Astrocyte of the cerebellum (primary cell): ENCODE data around the gene LRIG1.

Experiments used
- DNase-seq: peaks from one replicate; pipeline ENCODE4 v3.0.0-alpha.2; 2011; ENCODE audit warnings: low read depth
- H3K4me3 ChIP-seq: 2 replicates; pipeline ENCODE4 v1.5.1; 2011; ENCODE audit warnings: mild to moderate bottlenecking, low read depth, low read length, moderate library complexity
- in situ Hi-C: cut with HindIII; loops from 2 replicates; pipeline ENCODE4 v1.10.0; 2017; ENCODE audit warnings: low sequenced_read_pairs
- TF ChIP-seq, protein P1 (sequence below): IDR thresholded peaks from 2 replicates; pipeline ENCODE4 v1.5.1; 2012; ENCODE audit warnings: low read length, low read depth, moderate library complexity, mild to moderate bottlenecking; ENCODE audit errors: missing control alignments

The LRIG1 gene

GRCh38 chr3:66498687-66499621 is 1.9 kb downstream of the LRIG1 start:
- TF ChIP-seq, protein P1, sequence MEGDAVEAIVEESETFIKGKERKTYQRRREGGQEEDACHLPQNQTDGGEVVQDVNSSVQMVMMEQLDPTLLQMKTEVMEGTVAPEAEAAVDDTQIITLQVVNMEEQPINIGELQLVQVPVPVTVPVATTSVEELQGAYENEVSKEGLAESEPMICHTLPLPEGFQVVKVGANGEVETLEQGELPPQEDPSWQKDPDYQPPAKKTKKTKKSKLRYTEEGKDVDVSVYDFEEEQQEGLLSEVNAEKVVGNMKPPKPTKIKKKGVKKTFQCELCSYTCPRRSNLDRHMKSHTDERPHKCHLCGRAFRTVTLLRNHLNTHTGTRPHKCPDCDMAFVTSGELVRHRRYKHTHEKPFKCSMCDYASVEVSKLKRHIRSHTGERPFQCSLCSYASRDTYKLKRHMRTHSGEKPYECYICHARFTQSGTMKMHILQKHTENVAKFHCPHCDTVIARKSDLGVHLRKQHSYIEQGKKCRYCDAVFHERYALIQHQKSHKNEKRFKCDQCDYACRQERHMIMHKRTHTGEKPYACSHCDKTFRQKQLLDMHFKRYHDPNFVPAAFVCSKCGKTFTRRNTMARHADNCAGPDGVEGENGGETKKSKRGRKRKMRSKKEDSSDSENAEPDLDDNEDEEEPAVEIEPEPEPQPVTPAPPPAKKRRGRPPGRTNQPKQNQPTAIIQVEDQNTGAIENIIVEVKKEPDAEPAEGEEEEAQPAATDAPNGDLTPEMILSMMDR: no peak
- peak overlapping the region; percentile 78 for H3K4me3 ChIP-seq
- DNase-seq: no peak
- in situ Hi-C loops: no loop called here

DNA sequence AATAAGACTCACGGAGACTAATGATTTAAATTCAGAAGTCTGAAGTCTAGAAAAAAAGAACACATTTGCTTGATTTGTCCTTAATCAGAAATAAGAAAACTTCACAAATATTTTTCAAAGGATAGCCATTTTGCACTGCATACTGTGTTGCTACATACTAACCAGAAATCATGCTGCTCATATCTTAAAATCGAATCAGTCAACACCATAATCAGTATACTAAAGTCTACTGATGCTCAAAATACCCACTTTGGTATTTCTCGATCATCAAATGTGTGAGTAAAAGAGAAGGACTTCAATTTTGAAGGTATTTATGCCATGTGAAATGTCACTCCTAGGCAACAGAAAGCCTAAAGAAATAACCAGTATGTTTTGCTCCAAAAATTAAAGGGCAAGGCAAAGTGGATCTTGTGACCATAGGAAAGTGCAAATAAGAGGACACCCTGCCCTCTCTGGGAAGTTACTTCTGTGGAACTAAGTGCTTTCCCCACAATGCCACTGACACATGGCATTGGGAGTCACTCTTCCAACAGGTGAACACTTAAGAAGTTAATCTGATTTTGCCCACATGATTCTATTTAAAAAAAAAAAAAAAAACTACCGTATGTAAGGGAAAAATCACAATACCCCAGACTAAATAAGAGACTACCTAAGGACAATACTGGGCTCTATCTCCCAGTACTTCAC is 2.7 kb downstream of the LRIG1 start:
- in situ Hi-C loops: no loop called here
- no peak for DNase-seq
- peak overlapping the region; percentile 78 for H3K4me3 ChIP-seq
- TF ChIP-seq, protein P1: no peak

DNA sequence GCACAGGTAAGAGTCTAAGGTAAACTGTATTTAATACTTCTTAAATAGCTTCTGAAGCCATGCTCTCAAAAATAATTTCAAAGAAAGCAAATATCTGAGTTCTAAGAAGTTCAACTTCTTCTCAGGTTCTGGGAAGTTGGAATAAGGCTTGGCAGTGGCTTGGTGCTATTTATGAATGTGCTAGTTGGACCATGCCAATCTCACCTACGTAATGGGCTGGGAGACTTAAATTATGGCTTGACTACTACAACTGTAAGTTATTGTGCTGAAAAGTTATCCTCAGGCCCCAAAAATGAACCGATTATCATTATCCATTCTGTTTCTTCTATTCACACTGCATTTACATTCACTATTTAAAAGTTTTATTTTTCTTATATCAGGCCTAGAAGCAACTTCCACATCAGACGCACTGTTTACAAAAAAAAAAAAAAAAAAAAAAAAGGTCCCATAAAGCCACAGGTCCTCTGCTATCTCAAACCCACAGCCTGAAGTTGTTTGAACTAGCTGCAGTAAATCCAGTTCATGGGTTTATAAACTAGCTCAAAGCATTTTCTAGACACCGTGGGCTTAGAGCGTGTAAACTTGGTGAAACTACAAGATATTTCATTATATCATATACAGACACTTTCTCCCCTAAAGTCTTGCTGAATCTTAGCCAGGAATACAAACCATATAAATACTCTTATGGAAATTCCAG is 3.4 kb downstream of the LRIG1 start:
- TF ChIP-seq, protein P1: no peak
- in situ Hi-C loops: no loop called here
- no peak for DNase-seq
- no peak overlapping the region for H3K4me3 ChIP-seq

GRCh38 chr3:66496746-66497145 is 4.1 kb downstream of the LRIG1 start:
- TF ChIP-seq, protein P1: no peak
- H3K4me3 ChIP-seq: no peak overlapping the region
- no peak for DNase-seq
- in situ Hi-C loops: no loop called here

DNA sequence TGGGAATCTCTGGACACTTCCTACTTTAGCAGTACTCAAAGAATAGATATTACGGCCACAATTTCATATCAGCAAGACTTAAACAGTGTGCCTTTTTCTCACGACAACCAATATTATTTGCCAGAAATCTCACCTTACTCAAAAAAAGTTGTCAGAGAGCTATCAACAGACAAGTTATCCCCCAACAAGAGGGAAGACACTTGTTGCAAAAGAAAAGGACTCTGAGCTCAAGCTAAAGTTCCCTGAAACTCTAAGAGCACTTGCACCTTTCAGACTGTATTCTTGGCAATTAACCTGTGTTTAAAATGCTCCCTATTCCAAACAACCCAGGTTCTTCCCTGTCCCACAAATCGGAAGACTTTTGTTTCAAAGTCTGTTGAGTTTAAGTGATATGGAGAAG is 4.5 kb downstream of the LRIG1 start:
- DNase-seq: no peak
- H3K4me3 ChIP-seq: no peak overlapping the region
- in situ Hi-C loops: no loop called here
- TF ChIP-seq, protein P1: no peak

- H3K4me3 ChIP-seq: no peak overlapping the region
- TF ChIP-seq, protein P1: no peak
- in situ Hi-C loops: no loop called here
- DNase-seq: no peak
These were observed 5.2 kb downstream of the LRIG1 start for GRCh38 chr3:66495668-66496045.
